Lower lobe of right lung (tissue), 2 donors: Measurements from ENCODE around the gene ATG5. TPM values are rescaled to one million over a fixed set of nuclear protein-coding genes. Genes with fewer than 3 reads are reported as not detected.

ENCODE experiments used
- ATAC-seq, 2 donors: fragments of 200-7000 bp; cut with Tn5 transposase; one replicate each; pipeline ENCODE4 v1.9.1; 2020 to 2022; ENCODE audit warnings: mild to moderate bottlenecking in 2 of 2, moderate library complexity in 2 of 2
- DNase-seq: peaks from one replicate; pipeline ENCODE4 v3.0.0-alpha.2; 2020
- H3K27ac ChIP-seq: fragments of 200-600 bp; one replicate; pipeline ENCODE4 v1.8.0; 2022
- H3K27me3 ChIP-seq: fragments of 200-600 bp; one replicate; pipeline ENCODE4 v1.8.0; 2022; ENCODE audit warnings: low read depth
- H3K36me3 ChIP-seq: fragments of 200-600 bp; one replicate; pipeline ENCODE4 v1.8.0; 2022; ENCODE audit warnings: mild to moderate bottlenecking
- H3K4me1 ChIP-seq: fragments of 200-600 bp; one replicate; pipeline ENCODE4 v1.8.0; 2022
- H3K4me3 ChIP-seq: fragments of 200-600 bp; one replicate; pipeline ENCODE4 v1.8.0; 2022; ENCODE audit warnings: mild to moderate bottlenecking
- H3K9me3 ChIP-seq: fragments of 200-600 bp; one replicate; pipeline ENCODE4 v1.8.0; 2022
- CTCF ChIP-seq: fragments of 200-600 bp; IDR thresholded peaks from one replicate; pipeline ENCODE4 v1.8.0; 2022; ENCODE audit warnings: antibody characterized with exemption, mild to moderate bottlenecking
- intact Hi-C: fragments of 100-400 bp; cut with DNase I; formaldehyde crosslinking; loops from one replicate; pipeline ENCODE4 v1.11.0; 2022
- total RNA-seq: library from RNA; stranded (reverse); fragmentation: NEBNext Ultra II Directional; extraction: Animal tissue kit (Norgen Biotek cat#: 25700); gene quantifications from one replicate; pipeline ENCODE4 v1.2.1, GENCODE V29; 2021
- donor health status: DM: no; HTN: yes; CAD: no; lungs with severe emphysema.

ATG5 gene
- total RNA-seq, 1 donor from 2014 or later, result 33.6 TPM

GRCh38 chr6:106183430-106183829, 142.1 kb downstream of the ATG5 start:
- ATAC-seq (no peak), DNase-seq (no peak)
- intact Hi-C loops, result no loop called here
- Histone ChIP-seq H3K36me3 (peaks cover 9% of the 10 kb centered on the region), H3K4me3 (no peak overlapping the region), H3K4me1 (no peaks in the 10 kb centered on the region), H3K27me3 (no peaks in the 10 kb centered on the region), H3K27ac (no peak overlapping the region), H3K9me3 (no peaks in the 10 kb centered on the region)
- no peak for TF ChIP-seq CTCF

GRCh38 chr6:106182455-106182854, 143.1 kb downstream of the ATG5 start:
- Histone ChIP-seq H3K27me3 (no peaks in the 10 kb centered on the region), H3K4me1 (no peaks in the 10 kb centered on the region), H3K9me3 (no peaks in the 10 kb centered on the region), H3K36me3 (peaks cover 9% of the 10 kb centered on the region), H3K27ac (no peak overlapping the region), H3K4me3 (no peak overlapping the region)
- no peak for TF ChIP-seq CTCF
- intact Hi-C loops, result no loop called here
- ATAC-seq, result no peak
- no peak for DNase-seq

- peaks cover 9% of the 10 kb centered on the region for H3K36me3 ChIP-seq
- H3K9me3 ChIP-seq, result no peaks in the 10 kb centered on the region
- no peak for TF ChIP-seq CTCF
- intact Hi-C loops, result no loop called here
- no peaks in the 10 kb centered on the region for H3K4me1 ChIP-seq
- DNase-seq (no peak), ATAC-seq (no peak)
- H3K27me3 ChIP-seq, result no peaks in the 10 kb centered on the region
- H3K27ac ChIP-seq, result no peak overlapping the region
- no peak overlapping the region for H3K4me3 ChIP-seq
Measured at GRCh38 chr6:106181664-106182418, 143.7 kb downstream of the ATG5 start.

- Histone ChIP-seq H3K4me1 (no peaks in the 10 kb centered on the region), H3K4me3 (no peak overlapping the region), H3K27me3 (no peaks in the 10 kb centered on the region), H3K36me3 (no peaks in the 10 kb centered on the region), H3K27ac (no peak overlapping the region), H3K9me3 (no peaks in the 10 kb centered on the region)
- no peak for TF ChIP-seq CTCF
- intact Hi-C loops, result no loop called here
- no peak for DNase-seq
- ATAC-seq, result no peak
Measured at GRCh38 chr6:106180208-106180607, 145.4 kb downstream of the ATG5 start.

- Histone ChIP-seq H3K27me3 (no peaks in the 10 kb centered on the region), H3K36me3 (no peaks in the 10 kb centered on the region), H3K4me3 (no peak overlapping the region), H3K9me3 (no peaks in the 10 kb centered on the region), H3K4me1 (no peaks in the 10 kb centered on the region), H3K27ac (no peak overlapping the region)
- intact Hi-C loops, result no loop called here
- no peak for DNase-seq
- no peak for TF ChIP-seq CTCF
- no peak for ATAC-seq
Measured at GRCh38 chr6:106178900-106179299, 146.7 kb downstream of the ATG5 start.
